Fibroblast of lung (primary cell): ENCODE data around the gene RBM33. TPM values are rescaled to one million over a fixed set of nuclear protein-coding genes. Genes with fewer than 3 reads are reported as not detected.

ENCODE experiments used
- DNase-seq, 2 donors: peaks; one replicate each; pipeline versions ENCODE4 v3.0.0 to v3.0.0-alpha.2; 2010; ENCODE audit warnings: low read depth in 2 of 2
- H2AFZ ChIP-seq: 2 replicates; pipeline ENCODE4 v1.5.1; 2012; ENCODE audit warnings: low read length, control low read depth, inconsistent platforms
- H3K27ac ChIP-seq: 2 replicates; pipeline ENCODE4 v1.5.1; 2011; ENCODE audit warnings: low read length, control low read depth; ENCODE audit not compliant: insufficient read depth
- H3K27me3 ChIP-seq: 2 replicates; pipeline ENCODE4 v1.5.1; 2011; ENCODE audit warnings: mild to moderate bottlenecking, low read length; ENCODE audit not compliant: control insufficient read depth, insufficient read depth
- H3K36me3 ChIP-seq: 2 replicates; pipeline ENCODE4 v1.5.1; 2011; ENCODE audit warnings: low read length; ENCODE audit not compliant: control insufficient read depth, insufficient read depth
- H3K4me1 ChIP-seq: 2 replicates; pipeline ENCODE4 v1.5.1; 2011; ENCODE audit warnings: low read length; ENCODE audit not compliant: control insufficient read depth, insufficient read depth; ENCODE audit errors: extremely low read depth
- H3K4me2 ChIP-seq: 2 replicates; pipeline ENCODE4 v1.5.1; 2011; ENCODE audit warnings: low read length, control low read depth; ENCODE audit not compliant: insufficient read depth; ENCODE audit errors: extremely low read depth
- H3K4me3 ChIP-seq, 4 experiments: fragments of 200-600 bp in 1 of 4; sonication (generic) in 1 of 4; replicated peaks in 1 of 4; 2 replicates each; pipeline ENCODE4 v1.5.1; 2011 to 2016; ENCODE audit warnings: low read length in 4 of 4, low read depth in 3 of 4, mild to moderate bottlenecking in 3 of 4, control low read depth in 2 of 4, inconsistent platforms in 1 of 4, mixed read lengths in 1 of 4; ENCODE audit not compliant: insufficient read depth in 1 of 4; ENCODE audit errors: control extremely low read depth in 1 of 4
- H3K79me2 ChIP-seq: 2 replicates; pipeline ENCODE4 v1.5.1; 2012; ENCODE audit warnings: mild to moderate bottlenecking, low read length, inconsistent platforms; ENCODE audit not compliant: control insufficient read depth, insufficient read depth
- H3K9ac ChIP-seq: 2 replicates; pipeline ENCODE4 v1.5.1; 2011; ENCODE audit warnings: mild to moderate bottlenecking, low read length, control low read depth; ENCODE audit not compliant: insufficient read depth
- H3K9me3 ChIP-seq: 2 replicates; pipeline ENCODE4 v1.5.1; 2012; ENCODE audit warnings: low read depth, low read length; ENCODE audit not compliant: control insufficient read depth, insufficient read depth
- H4K20me1 ChIP-seq: 2 replicates; pipeline ENCODE4 v1.5.1; 2011; ENCODE audit warnings: low read length; ENCODE audit not compliant: control insufficient read depth, insufficient read depth; ENCODE audit errors: extremely low read depth
- CTCF ChIP-seq, 2 donors: IDR thresholded peaks in 1 of 2; conservative IDR thresholded peaks in 1 of 2; 1 replicate in 1 of 2; 2 replicates in 1 of 2; pipeline ENCODE4 v1.5.1; 2011 to 2012; ENCODE audit warnings: low read length in 2 of 2, control low read depth in 1 of 2, inconsistent platforms in 1 of 2, low read depth in 1 of 2, mild to moderate bottlenecking in 1 of 2
- EZH2 ChIP-seq: IDR thresholded peaks from 2 replicates; pipeline ENCODE4 v1.5.1; 2012; ENCODE audit warnings: low read length, control low read depth, mild to moderate bottlenecking; ENCODE audit errors: missing control alignments
- polyA minus RNA-seq: library from RNA; depleted of rRNA, polyadenylated mRNA; stranded (reverse); fragments of >200 nt; gene quantifications from 2 replicates; pipeline ENCODE4 v1.2.3, GENCODE V29; 2011; ENCODE audit warnings: low replicate concordance
- polyA plus RNA-seq, 2 donors: library from polyadenylated mRNA; depleted of rRNA in 1 of 2; stranded (reverse) in 1 of 2; unstranded in 1 of 2; fragments of >200 nt; gene quantifications; 2 replicates each; pipeline ENCODE4 v1.2.1, GENCODE V29; 2011 to 2012; ENCODE audit warnings: missing spikeins in 1 of 2
- total RNA-seq: library from RNA; depleted of rRNA; stranded (reverse); fragments of >200 nt; gene quantifications from 2 replicates; pipeline ENCODE4 v1.2.1, GENCODE V29; 2014

RBM33 gene
- 18.7 and 33.2 TPM in 2 replicates for total RNA-seq
- polyA plus RNA-seq: 6.9 and 8.2 TPM in 2 replicates
- 9.9 and 10.6 TPM in 2 replicates for polyA plus RNA-seq (2012)
- polyA minus RNA-seq: 10.2 and 20.0 TPM in 2 replicates

GRCh38 chr7:155644178-155644970, at the start of gene RBM33:
RBM33 (plus strand) TSS chr7:155644661; CDS start chr7:155644877, 216 bp downstream.
- Histone ChIP-seq H3K4me1 (peaks cover 2% of the 10 kb centered on the region), H3K4me3 (peak within 1 kb of the TSS; percentile 94 to 98 (median 96)), H3K9me3 (no peaks in the 10 kb centered on the region), H3K27me3 (no peaks in the 10 kb centered on the region), H2AFZ (peak within 1 kb of the TSS; percentile 100), H3K9ac (peak within 1 kb of the TSS; percentile 99), H3K36me3 (peaks cover 4% of the 10 kb centered on the region), H3K27ac (peak within 1 kb of the TSS; percentile 96), H3K4me2 (peak within 1 kb of the TSS; percentile 97), H3K79me2 (peaks cover 49% of the 10 kb centered on the region), H4K20me1 (no peaks in the 10 kb centered on the region)
- TF ChIP-seq EZH2 (no peak), CTCF (conservative IDR thresholded peaks at IDR 0.05 in 1 of 2, IDR thresholded peaks at IDR 0.05 in 1 of 2; ENCODE audit: low read depth in 1 of 2, low read length in 2 of 2) (no peak)
- DNase-seq: peak; percentile 86 to 88

GRCh38 chr7:155594961-155595366, 49.5 kb upstream of the RBM33 start:
- TF ChIP-seq CTCF (conservative IDR thresholded peaks at IDR 0.05 in 1 of 2, IDR thresholded peaks at IDR 0.05 in 1 of 2; ENCODE audit: low read depth in 1 of 2, low read length in 2 of 2) (no peak), EZH2 (no peak)
- H3K9ac ChIP-seq: no peak overlapping the region
- H3K36me3 ChIP-seq: no peaks in the 10 kb centered on the region
- H3K79me2 ChIP-seq: no peaks in the 10 kb centered on the region
- no peaks in the 10 kb centered on the region for H3K4me1 ChIP-seq
- H3K4me2 ChIP-seq: no peak overlapping the region
- H4K20me1 ChIP-seq: no peaks in the 10 kb centered on the region
- H3K4me3 ChIP-seq: no peak overlapping the region
- H3K27ac ChIP-seq: no peak overlapping the region
- H3K27me3 ChIP-seq: no peaks in the 10 kb centered on the region
- H3K9me3 ChIP-seq: no peaks in the 10 kb centered on the region
- no peak for DNase-seq
- H2AFZ ChIP-seq: no peak overlapping the region

DNA sequence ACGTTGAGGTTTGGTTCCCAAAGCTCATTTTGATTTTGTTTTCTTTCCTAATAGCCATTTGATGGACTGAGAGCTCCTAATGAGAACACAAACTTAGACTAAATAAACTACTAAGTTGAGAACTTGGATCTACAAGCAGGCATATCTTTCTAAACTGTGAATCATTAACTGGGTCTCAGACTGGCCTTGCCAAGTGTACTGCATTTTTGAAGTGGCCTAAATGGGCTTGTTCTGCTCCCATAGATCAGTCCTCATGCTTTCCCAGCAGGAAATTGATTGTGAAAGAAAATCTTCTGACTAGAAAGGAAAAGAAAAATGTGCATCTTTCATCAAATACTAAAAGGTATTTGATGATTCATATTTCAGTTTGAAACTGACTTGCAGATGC, 46.7 kb upstream of the RBM33 start:
- no peaks in the 10 kb centered on the region for H3K27me3 ChIP-seq
- H3K4me1 ChIP-seq: no peaks in the 10 kb centered on the region
- no peaks in the 10 kb centered on the region for H3K9me3 ChIP-seq
- TF ChIP-seq EZH2 (no peak), CTCF (conservative IDR thresholded peaks at IDR 0.05 in 1 of 2, IDR thresholded peaks at IDR 0.05 in 1 of 2; ENCODE audit: low read depth in 1 of 2, low read length in 2 of 2) (no peak)
- no peaks in the 10 kb centered on the region for H3K36me3 ChIP-seq
- H3K27ac ChIP-seq: no peak overlapping the region
- H3K4me2 ChIP-seq: no peak overlapping the region
- no peak for DNase-seq
- no peak overlapping the region for H3K9ac ChIP-seq
- H3K4me3 ChIP-seq: no peak overlapping the region
- H4K20me1 ChIP-seq: no peaks in the 10 kb centered on the region
- no peaks in the 10 kb centered on the region for H3K79me2 ChIP-seq
- no peak overlapping the region for H2AFZ ChIP-seq
